Epithelial cell of prostate (primary cell): Measurements from ENCODE around the gene HOXC13.

Source experiments
- DNase-seq: peaks from one replicate; pipeline ENCODE4 v3.0.0-alpha.2; 2011; ENCODE audit warnings: low read depth, low spot score
- H3K27ac ChIP-seq: fragments of 450-650 bp; 2 replicates; pipeline ENCODE4 v1.5.1; 2017; ENCODE audit warnings: mild to moderate bottlenecking

The HOXC13 gene

DNA sequence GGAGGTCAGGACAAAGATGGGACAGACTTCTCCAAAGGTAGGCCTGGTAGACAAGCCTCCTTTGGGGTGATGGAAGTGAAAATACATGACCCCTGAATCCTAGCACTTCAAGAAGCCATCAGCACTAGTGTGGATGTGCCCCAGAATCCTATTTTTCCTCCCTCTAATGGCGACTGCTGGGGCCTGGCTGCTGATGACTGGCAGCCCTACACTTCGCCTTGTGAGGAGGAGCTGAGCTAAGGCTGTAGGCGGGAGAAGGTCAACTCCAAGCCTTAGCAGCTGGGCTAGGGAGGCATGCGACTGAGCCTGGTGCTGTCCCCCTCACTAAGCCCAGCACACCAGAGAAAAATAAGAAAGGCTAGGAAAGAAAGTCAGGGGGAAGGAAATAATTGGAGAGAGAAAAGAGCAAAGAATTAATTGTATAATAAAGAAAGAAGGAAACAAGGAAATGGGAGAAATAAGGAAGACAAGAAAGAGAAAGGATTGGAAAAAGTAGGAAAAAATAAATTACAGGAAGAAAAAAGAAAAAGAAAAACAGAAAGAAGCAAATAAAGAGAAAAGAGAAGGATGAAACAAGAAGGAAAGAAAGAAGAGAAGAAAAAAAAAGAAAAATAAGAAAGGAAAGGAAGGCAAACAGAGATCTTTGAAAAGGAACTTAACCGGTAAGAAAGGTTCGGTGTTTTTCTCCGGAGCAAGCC, 41.6 kb downstream of the HOXC13 start:
- H3K27ac ChIP-seq, result no peak overlapping the region
- no peak for DNase-seq

DNA sequence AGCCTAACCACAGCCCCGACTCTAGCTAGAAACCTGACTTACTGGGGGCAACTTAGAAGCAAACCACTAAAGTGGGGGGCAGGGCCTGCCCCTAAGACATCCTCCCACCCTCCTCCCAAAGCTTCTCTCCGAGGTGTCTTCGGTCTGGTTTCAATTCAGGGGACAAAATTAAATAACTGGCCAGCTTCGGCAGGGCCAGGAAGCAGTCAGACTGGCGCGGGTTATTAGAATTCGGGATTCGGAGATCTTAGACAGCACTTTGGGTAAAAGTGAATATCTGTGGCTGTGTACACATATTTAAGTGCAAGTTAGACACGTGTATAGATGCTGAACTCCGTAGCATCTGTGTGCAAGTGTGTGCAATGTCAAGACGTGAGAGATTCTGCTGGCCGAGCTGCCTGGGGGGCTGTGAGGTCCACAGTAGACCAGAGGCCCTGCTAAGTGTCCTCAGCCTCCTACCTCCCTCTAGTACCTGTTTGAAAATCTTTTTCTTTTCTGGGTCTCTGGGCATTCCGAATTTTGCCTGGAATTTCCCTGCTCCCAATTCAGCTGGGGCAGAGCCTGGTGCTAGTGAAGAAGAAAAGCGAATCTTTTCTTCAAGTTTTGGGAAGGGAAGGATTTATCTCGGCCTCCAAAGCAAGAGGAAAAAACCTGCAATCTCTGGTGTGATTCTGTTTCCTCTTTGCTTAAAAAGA, 42.3 kb downstream of the HOXC13 start:
- DNase-seq, result no peak
- no peak overlapping the region for H3K27ac ChIP-seq

DNA sequence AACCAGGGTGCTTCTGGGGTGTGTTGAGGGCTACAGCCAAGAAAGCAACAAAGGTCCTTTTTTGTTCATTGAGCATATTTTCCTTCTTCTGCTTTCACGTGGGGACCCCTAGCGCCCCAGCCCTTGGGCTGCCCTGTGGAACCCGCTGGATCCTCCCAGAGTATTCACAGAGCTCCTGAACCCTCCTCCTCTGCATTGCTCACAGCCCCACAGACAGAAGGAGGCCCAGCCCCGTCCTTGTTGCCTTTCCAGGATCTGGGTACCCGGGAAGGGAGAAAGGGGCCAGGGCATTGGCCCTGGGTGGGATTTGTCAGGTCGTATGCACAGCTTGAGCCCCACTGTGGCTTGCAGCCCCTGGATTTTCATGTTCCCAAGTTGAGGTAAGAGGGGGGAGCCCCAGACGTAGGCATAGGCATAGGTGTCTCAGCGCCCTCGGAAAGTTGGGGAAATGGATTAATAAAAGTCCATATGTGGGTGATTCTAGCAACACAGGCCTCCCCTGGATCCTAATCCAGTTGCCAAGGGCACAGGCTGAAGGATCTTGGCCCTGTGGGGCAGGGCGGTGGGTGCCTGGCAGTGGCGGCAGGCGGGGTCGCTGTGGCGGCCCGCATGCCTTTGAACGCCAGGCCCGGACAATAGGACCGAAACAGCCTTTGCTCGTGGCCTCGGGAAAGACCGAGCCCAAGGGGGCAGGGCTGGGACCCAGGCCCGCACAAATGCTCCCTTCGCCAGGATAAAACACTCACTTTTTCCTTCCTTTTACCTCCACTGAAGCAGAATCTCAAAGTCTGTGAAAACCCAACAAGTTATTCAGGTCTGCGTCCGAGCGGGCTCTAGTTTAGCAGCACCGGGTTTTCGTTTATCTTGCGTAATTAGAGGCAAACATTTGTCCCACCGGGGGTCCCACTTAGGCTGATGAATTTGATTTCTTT, 43.3 kb downstream of the HOXC13 start:
- no peak for DNase-seq
- no peak overlapping the region for H3K27ac ChIP-seq

DNA sequence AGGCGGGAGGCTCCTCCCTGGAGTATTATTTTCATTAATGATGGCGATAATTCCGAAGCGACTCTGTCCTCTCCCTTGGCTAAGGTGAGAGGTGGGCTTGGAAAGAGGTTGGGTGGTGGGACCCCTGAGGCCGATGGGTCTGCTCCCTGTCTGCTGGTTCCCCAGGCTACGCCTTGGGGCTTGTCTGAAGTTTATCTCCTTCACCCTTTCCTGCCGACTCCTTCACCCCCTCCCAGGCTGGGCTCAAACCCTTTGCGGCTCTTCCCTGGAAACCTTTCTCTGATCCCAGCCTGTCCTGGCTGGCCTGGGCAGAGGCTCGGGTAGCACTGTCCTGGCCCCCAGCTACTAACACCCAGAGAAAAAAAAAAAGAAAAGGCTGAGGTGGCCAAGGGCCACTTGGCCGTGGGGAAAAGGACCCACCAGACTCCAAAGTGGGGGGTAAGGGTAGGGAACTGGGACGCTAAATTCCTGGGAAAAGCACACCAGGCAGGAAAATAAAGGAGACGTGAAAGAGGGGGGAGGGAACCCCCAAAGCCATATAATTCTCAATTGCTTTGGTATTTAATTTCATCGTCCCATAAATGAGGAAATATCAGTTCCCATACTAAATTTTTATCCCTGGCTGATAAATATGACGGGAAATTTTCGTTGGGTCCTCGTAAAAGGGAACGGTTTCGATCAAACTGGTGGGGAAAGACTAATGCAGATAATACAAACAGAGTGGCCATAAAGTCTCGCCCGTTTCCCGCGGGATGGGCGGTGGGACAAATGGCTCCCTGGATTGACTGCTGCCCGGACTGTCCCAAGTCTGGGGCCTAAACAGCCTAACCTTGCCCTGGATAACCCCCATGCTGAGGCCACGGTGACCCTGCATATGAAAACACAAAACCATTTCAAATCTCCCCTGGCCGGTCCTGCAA, 44.3 kb downstream of the HOXC13 start:
- no peak overlapping the region for H3K27ac ChIP-seq

DNA sequence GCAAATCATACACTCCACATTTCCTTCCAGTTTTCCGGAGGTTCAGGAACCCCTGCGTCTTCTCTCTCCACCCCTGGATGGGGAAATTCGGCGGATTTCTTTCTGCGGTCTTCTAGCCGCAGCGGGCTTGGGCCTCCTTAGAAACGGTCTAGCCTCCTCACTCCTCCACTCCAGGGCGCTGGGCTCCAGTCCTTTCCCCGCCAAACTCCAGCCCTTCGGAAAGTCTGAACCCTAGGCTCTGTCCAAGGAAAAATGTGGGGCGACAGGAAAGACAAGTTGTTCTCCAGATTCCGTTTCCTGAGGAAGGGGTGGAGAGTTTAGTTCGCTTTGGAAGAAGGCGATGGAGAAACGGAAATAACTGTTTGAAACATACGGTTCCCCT, 44.9 kb downstream of the HOXC13 start:
- H3K27ac ChIP-seq, result no peak overlapping the region
- DNase-seq, result no peak

More for the DNA sequence above, 44.3 kb downstream of the HOXC13 start:
- no peak for DNase-seq

DNA sequence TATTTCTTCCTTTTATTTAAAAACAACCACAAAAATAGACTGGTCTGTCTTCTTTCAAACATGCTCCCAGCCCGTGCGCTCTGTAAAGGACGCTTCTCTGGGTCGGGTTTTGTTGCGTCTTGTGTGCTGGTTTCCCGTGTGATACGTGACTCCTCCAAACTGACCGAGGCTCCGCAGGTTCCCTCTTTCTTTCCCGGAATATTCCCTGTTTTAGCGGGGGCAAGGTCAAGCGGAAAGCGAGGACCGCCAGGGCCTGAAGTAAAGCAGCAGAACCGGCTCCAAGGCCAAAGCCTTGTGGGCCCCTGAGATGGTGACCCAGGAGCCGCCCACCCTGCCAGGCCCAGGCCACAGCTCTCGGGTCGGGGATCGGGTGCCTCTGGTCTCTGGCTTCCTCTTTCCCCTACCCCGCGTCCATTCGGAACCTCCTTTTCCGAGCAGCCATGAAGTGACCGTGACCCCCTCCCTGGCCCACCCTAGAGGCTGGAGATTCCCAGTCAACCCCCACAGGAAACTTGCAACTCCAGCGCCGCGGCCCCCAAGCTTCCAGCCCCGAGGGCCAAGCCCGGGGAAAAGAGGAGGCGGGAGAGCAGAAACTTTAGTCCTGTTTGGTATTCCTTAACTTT, 45.4 kb downstream of the HOXC13 start:
- DNase-seq, result no peak
- H3K27ac ChIP-seq, result no peak overlapping the region

DNA sequence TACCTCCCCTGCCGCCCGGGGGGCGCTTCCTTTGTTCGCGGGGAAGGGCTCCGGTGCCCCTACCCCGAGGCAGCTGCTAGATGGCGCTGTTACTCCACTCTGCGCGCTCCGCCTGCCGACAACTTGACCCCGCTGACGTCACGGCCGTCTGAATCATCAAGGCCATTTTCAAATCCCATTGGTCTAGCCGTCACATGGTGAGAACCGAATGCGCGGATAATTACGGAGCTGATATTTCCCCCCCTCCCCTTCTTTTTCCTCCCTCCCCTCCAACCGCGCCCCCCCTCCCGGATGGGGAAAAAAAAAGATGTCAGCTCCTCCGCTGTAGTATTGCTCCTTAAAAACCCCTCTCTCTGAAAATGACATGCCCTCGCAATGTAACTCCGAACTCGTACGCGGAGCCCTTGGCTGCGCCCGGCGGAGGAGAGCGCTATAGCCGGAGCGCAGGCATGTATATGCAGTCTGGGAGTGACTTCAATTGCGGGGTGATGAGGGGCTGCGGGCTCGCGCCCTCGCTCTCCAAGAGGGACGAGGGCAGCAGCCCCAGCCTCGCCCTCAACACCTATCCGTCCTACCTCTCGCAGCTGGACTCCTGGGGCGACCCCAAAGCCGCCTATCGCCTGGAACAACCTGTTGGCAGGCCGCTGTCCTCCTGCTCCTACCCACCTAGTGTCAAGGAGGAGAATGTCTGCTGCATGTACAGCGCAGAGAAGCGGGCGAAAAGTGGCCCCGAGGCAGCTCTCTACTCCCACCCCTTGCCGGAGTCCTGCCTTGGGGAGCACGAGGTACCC, 46.5 kb downstream of the HOXC13 start, which contains the start of gene HOXC10:
Gene HOXC10, plus strand, starts transcription at position 246 of the 791 bp plus-strand sequence. Its CDS starts 114 bp downstream, at position 360.
- no peak within 1 kb of the TSS for H3K27ac ChIP-seq
- DNase-seq, result peak; percentile 33

DNA sequence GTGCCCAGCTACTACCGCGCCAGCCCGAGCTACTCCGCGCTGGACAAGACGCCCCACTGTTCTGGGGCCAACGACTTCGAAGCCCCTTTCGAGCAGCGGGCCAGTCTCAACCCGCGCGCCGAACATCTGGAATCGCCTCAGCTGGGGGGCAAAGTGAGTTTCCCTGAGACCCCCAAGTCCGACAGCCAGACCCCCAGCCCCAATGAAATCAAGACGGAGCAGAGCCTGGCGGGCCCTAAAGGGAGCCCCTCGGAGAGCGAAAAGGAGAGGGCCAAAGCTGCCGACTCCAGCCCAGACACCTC, 47.0 kb downstream of the HOXC13 start:
- no peak overlapping the region for H3K27ac ChIP-seq
- DNase-seq, result no peak

DNA sequence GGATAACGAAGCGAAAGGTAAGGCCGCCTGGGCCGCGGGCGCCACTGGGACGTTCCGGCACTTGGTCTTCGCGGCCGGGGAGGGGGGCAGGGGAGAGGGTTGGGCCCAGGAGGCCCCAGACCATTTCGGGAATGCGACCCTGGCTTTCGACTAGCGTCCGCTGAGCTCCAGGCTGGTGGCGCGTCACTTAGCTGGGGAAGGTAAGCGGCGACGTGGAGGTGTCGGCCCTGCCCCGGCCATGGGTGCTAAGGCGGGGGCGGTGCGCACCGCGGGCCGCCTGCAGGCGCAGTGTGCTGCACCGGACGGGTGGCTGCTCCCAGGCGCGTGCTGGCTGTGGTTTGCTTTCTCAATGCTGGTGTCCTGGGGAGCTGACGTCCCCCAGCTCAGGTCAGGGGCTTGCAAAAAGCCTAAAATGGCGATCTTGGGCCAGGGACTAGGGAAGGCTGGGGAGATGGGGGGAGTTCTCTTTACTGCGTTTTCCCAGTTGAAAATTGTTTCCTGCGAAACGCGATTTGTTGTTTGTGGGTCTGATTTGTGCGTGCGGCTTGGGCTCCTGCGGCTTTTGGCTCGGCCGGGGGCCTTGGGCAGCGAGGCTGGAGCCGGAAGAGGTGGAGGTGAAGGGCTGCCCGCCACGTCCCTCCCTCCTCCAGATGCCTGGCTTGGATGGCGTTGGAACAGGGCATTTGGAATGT, 47.5 kb downstream of the HOXC13 start:
- no peak overlapping the region for H3K27ac ChIP-seq
- DNase-seq, result no peak

DNA sequence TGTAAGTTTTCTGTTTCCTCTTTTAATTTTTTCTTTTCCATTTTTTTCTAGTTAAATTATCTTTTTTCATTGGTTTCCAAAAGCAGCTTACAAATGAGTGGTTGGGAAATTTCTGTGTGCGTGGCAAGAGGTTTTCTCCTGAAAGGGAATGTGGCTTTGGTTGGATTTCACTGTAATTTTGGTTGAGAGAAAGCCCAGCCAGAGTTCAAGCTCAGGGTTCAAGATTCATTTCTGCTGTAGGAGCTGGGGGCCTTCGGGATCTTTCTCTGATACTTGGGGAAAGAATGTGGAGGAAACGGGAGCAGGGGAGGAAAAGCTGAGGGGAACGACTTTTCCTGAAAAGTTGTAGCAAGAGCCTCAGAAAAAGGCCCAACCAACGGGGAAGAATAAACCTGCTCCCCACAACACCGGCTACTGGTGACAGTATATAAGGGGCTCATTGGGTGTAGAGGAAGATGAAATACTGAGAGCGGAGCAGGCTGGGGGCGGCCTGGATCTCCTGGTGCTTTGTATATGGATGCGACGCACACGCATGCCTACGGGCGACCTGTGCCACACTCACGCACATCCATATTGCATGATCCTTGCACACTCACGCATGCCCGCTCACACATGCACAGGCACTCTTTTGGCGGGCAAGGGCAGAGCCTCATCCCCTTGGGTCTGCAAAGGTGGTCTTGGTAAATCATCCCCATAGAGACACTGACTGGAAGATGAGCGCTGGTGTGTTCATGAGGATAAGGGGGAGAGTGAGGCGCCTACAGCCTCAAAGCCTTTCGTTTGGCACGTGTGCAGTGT, 48.3 kb downstream of the HOXC13 start:
- no peak for DNase-seq
- no peak overlapping the region for H3K27ac ChIP-seq

DNA sequence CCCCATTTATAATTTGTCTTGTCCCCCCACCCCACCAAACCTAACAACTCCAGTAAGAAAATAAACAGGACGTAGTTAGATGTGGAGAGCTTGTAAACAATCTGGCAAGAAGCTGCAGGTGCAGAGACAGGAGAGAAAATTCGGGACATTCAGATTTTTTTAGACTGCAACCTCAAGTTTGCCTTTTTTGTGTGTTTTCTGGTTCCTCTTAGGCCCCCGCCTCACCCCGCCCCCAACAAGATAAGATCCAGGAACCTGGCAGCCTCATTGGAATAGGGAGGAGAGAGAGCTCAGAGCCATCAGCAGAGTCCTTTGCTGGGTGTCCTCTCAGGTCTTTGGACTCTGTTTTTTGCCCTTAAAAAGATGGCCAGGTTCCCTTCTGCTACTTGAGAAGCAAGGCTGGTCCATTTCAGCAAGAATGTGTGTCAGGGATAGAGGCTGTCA, 49.2 kb downstream of the HOXC13 start:
- no peak overlapping the region for H3K27ac ChIP-seq
- no peak for DNase-seq

DNA sequence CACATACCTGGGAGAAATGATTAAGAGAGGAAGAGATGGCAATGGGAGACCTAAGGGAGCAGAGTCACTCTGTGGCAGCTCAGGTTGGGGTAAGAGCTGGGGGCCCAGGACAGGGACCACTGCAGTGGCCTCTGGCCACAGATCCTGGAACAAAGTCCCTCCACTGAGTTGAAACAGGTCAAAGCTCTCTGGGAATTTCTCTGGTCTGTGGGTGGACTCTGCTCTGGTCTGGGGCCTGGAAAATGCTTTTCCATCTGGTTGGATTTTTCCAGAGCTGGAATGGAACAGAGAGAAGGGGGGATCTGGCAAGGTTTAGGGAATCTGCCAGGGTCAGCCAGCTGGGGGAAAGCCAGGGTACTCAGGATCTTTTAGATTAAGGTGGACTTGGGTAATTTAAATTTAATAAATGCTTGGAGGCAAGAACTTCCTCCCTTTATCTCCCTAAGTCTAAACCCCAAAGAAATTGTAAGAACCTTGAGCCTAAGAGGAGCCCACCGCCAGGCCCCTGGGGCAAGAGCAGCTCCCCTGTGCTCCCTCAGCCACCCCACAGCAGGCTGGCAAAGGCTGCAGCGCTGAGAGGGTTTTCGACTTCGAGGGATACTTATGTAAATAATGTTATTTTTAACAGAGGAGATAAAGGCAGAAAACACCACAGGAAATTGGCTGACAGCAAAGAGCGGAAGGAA, 50.1 kb downstream of the HOXC13 start:
- H3K27ac ChIP-seq, result no peak overlapping the region
- DNase-seq, result no peak

DNA sequence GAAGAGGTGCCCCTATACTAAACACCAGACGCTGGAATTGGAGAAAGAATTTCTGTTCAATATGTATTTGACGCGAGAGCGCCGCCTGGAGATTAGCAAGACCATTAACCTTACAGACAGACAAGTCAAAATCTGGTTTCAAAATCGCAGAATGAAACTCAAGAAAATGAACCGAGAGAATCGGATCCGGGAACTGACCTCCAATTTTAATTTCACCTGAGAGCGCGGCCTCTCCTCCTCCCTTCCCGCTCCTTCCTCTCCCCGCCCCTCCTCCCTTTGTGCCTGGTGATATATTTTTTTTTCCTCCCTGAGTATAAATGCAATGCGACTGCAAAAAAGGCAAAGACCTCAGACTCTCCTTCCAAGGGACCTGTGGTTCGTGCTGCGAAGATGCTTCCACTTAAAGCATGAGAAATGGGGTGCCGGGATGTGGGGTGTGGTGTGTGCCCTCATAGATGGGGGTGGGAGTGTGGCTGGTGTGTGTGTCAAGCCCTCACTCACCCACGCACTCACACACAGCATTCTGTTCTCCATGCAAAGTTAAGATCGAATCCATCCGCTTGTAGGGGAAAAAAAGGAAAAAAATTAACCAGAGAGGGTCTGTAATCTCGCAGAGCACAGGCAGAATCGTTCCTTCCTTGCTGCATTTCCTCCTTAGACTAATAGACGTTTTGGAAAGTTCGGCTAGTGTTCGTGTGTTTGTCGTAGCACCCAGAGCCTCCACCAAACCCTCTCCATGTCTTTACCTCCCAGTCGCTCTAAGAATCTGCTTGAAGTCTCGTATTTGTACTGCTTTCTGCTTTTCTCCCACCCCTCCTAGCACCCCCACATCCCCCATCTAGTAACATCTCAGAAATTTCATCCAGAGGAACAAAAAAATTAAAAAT, 50.8 kb downstream of the HOXC13 start:
- no peak overlapping the region for H3K27ac ChIP-seq
- no peak for DNase-seq

DNA sequence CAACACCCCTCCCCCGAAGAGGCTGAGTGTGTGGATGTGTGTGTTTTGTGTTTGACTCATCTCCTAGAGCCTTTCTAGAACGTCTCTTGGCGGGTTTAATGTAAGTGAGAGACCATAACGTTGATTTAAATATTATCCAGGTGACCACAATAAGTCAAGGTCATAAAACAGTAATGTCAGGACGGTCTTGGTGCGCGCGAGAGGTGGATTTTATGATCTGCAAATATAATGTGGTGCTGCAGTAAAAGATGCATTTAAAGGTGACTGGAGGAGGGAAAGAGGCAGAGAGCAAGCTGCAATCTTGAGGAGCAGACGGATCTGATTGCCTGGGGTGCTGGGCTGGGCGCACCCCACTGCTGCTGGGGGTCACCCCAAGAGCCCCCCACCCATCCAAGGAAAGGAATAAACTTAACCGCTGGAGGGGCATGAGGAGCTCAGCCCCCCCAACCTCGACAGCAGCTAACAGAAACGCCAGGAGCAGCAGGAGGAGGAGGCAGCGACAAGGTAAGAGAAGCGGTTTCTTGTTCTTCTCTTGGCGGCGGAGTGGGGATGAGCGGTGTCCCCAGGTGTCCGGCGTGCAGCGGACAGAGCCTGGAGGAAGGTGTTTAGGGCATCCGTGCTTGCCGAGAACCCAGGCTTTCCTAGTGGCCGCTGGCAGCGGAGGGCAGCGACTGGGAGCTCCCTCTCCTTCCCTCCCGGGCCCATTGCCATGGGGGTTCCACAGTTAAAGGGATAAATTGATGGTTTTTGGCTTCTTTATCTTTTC, 51.9 kb downstream of the HOXC13 start:
- no peak overlapping the region for H3K27ac ChIP-seq
- no peak for DNase-seq

DNA sequence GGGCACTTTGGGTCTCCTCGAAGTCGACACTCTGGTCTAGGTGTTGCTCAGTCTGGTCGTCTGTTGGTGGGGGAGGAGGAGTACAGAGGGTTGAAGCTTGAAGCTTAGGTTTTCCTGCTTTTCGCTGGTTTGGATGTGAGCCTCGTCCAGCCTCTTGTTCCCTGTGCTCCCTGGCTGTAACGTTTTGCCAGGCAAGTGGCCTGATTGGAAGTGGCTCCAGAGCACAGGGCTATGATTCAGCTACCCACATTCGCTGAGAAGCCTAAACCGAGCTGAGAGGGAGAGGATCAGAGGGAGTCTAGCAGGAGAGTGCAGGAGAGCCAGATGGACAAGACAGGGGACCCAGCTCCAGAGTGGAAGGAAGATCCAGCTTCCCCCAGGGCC, 52.4 kb downstream of the HOXC13 start:
- H3K27ac ChIP-seq, result no peak overlapping the region
- DNase-seq, result no peak
